Subcutaneous adipose tissue (tissue), 4 donors: ENCODE data around the gene CCER1. TPM values are rescaled to one million over a fixed set of nuclear protein-coding genes. Genes with fewer than 3 reads are reported as not detected.

Experiments used
- CTCF ChIP-seq: fragments of 450-650 bp; IDR thresholded peaks from one replicate; pipeline ENCODE4 v1.5.1; 2016; ENCODE audit warnings: low read depth, mild to moderate bottlenecking, control low read depth, antibody characterized with exemption, moderate library complexity
- total RNA-seq, 4 donors: library from RNA; depleted of rRNA; stranded (reverse); fragments of >200 nt; gene quantifications; one replicate each; pipeline ENCODE4 v1.1.0, GENCODE V29; 2016

CCER1 gene, protein sequence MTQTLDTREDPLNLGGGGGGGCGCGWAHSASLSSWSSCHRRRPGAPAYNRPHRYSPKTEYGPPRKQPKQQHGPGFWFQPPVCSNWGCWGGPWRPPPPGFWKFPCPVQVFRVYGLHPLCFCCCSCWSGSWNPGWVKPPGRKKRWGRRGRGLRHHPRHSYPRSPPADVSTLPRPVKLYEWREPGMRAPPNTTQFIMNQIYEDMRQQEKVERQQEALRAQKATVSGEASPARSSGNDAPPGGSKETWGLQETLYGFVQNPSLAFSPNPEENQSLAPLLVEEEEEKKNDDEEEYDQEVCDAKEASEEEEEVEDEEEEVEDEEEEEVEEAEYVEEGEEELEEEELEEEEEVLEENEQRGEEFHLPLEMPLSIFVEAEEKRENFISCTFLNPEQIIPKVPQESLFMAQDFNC
- total RNA-seq = not detected

DNA sequence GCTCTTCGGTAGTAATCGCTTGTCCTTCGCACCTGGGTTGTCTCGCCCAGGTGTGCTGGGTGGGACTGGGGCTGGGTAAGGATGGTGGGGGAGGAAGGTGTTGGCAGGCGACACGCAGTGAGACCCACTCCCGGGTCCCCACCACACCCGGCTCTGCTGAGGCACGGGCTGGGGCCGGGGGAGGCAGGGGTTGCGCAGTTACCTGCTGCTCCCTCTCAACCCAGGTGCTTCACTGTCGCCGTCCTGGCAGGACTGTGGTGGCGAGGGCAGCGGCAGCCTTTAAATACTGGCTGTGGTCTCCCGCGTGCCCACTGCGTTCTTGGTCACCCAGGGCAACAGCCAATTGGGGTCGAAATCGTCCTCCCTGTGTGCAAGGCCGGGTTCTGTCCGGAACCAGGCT, at the start of gene CCER1:
Gene CCER1 (minus strand): TSS at position 256 of the 400 bp plus-strand sequence. CDS start 434 bp downstream, outside the sequence.
- no peak for TF ChIP-seq CTCF

- no peak for TF ChIP-seq CTCF
These were observed 48.8 kb upstream of the CCER1 start for GRCh38 chr12:91003737-91004136.

DNA sequence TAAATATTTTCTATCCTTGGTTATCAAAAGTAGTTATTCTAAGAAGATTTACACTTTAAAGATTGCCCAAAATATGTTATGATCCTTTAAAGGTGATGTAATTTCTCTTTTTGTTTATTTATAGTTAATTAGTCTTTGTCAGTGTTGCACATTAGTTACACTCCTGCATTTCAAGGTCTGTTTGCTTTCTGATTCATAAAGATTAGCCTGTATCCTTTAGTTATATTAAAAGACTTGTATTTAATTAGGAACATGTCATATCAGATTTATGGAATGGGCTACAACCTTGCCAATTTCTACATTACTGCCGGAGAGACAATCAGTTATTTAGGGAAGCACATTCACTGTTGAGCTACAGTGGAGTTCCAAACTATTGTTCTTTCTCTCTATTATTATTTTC, 46.3 kb upstream of the CCER1 start:
- TF ChIP-seq CTCF = no peak

- TF ChIP-seq CTCF = no peak
These were observed 45.0 kb upstream of the CCER1 start for GRCh38 chr12:90999966-91000365.

GRCh38 chr12:90999527-90999926, 44.6 kb upstream of the CCER1 start:
- TF ChIP-seq CTCF = no peak

GRCh38 chr12:90995010-90995409, 40.0 kb upstream of the CCER1 start:
- no peak for TF ChIP-seq CTCF

DNA sequence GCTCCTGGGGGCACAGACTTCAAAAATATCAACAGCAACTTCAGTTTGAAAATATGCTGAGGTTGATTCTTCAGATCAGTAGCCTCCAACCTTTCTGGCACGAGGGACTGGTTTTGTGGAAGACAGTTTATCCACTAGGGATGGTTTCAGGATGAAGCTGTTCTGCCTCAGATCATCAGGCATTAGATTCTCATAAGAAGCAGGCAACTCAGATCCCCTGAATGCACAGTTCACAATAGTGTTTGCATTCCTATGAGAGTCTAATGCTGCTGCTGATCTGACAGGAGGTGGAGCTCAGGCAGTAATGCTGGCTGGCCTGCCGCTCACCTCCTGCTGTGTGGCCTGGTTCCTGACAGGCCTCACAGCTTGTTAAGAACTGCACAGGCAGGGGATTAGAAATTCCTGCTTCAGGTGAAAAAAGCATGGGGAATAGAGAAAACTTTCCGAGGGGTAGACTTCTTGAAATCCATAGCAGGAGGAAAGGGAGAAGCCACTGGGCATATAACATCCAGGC, 37.0 kb upstream of the CCER1 start:
- TF ChIP-seq CTCF = no peak
